K562 (cell line): ENCODE data around the gene CYLD.

Experiments used
- CEBPB ChIP-seq: fragments of 450-650 bp; IDR thresholded peaks from 2 replicates; pipeline ENCODE4 v1.6.1; 2016; ENCODE audit warnings: missing genetic modification characterization, missing compliant biosample characterization
- CTCF ChIP-seq, 3 experiments: IDR thresholded peaks in 2 of 3; conservative IDR thresholded peaks in 1 of 3; 2 replicates each; pipeline ENCODE4 v1.5.1; 2011 to 2012; ENCODE audit warnings: low read length in 3 of 3, mild to moderate bottlenecking in 3 of 3, control low read depth in 2 of 3, improper control_type of control experiment in 1 of 3, inconsistent platforms in 1 of 3, low read depth in 1 of 3, mixed read lengths in 1 of 3, moderate library complexity in 1 of 3; ENCODE audit not compliant: insufficient read depth in 2 of 3
- HDAC2 ChIP-seq: fragments of 450-650 bp; IDR thresholded peaks from 2 replicates; pipeline ENCODE4 v1.6.1; 2016; ENCODE audit warnings: mild to moderate bottlenecking
- MNT ChIP-seq, 2 experiments: fragments of 450-650 bp; conservative IDR thresholded peaks; 2 replicates each; pipeline ENCODE4 v1.6.1; 2017; ENCODE audit warnings: mild to moderate bottlenecking in 2 of 2, moderate library complexity in 2 of 2
- PCBP1 ChIP-seq: fragments of 200-400 bp; formaldehyde crosslinking; IDR thresholded peaks from 2 replicates; pipeline ENCODE4 v1.6.1; 2018; ENCODE audit warnings: mild to moderate bottlenecking, low read depth, low read length; ENCODE audit not compliant: poor library complexity, severe bottlenecking
- POLR2A ChIP-seq: fragments of 450-650 bp; conservative IDR thresholded peaks from 2 replicates; pipeline ENCODE4 v1.6.1; 2016
- PREB ChIP-seq: sonication (generic); formaldehyde crosslinking; IDR thresholded peaks from 2 replicates; pipeline ENCODE4 v1.8.1; 2023; ENCODE audit warnings: mild to moderate bottlenecking, missing genetic modification reagents
- SIRT6 ChIP-seq: IDR thresholded peaks from one replicate; pipeline ENCODE4 v1.6.1; 2012; ENCODE audit warnings: low read depth, mild to moderate bottlenecking, control low read depth, inconsistent platforms, low read length, moderate library complexity
- SPI1 ChIP-seq: IDR thresholded peaks from 2 replicates; pipeline ENCODE4 v1.6.1; 2011; ENCODE audit warnings: low read depth, low read length, control low read depth, borderline replicate concordance
- TAF7 ChIP-seq: fragments of 450-650 bp; IDR thresholded peaks from 2 replicates; pipeline ENCODE4 v1.6.1; 2016; ENCODE audit warnings: missing genetic modification characterization, missing compliant biosample characterization
- ZNF133 ChIP-seq: fragments of 250-450 bp; sonication (Bioruptor Pico); IDR thresholded peaks from 2 replicates; pipeline ENCODE4 v1.4.0; 2020; ENCODE audit warnings: mild to moderate bottlenecking
- ZNF224 ChIP-seq: sonication (generic); formaldehyde crosslinking; IDR thresholded peaks from 2 replicates; pipeline ENCODE4 v1.8.0; 2022; ENCODE audit warnings: mild to moderate bottlenecking, missing genetic modification reagents
- TF ChIP-seq, protein P1 (sequence below): fragments of 150-350 bp; IDR thresholded peaks from 2 replicates; pipeline ENCODE4 v1.6.1; 2014; ENCODE audit warnings: low read depth, mild to moderate bottlenecking, low read length, borderline replicate concordance

DNA sequence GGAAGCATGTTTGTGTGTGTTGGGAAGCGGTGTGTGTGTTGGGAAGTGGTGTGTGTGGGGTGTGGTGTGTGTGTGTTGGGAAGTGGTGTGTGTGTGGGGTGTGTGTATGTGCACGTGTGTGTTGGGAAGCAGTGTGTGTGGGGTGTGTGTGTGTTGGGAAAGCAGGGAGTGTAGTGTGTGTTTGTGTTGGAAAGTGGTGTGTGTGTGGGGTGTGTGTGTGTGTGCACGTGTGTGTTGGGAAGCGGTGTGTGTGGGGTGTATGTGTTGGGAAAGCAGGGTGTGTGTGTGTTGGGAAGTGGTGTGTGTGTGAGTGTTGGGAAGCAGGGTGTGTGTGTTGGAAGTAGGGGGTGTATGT lies 49.3 kb upstream of the CYLD start:
- TF ChIP-seq POLR2A (no peak), SIRT6 (no peak), CEBPB (tag) (no peak), CTCF (IDR thresholded peaks at IDR 0.05 in 2 of 3, conservative IDR thresholded peaks at IDR 0.05 in 1 of 3; ENCODE audit: insufficient read depth in 2 of 3, low read depth in 1 of 3, low read length in 3 of 3) (no peak), ZNF133 (CRISPR knock-in tag) (no peak), ZNF224 (CRISPR knock-in tag) (no peak), HDAC2 (no peak), PCBP1 (no peak), SPI1 (no peak), MNT (conservative IDR thresholded peaks at IDR 0.05) (no peak), TAF7 (tag) (no peak), PREB (CRISPR knock-in tag) (no peak)
- TF ChIP-seq, protein P1, sequence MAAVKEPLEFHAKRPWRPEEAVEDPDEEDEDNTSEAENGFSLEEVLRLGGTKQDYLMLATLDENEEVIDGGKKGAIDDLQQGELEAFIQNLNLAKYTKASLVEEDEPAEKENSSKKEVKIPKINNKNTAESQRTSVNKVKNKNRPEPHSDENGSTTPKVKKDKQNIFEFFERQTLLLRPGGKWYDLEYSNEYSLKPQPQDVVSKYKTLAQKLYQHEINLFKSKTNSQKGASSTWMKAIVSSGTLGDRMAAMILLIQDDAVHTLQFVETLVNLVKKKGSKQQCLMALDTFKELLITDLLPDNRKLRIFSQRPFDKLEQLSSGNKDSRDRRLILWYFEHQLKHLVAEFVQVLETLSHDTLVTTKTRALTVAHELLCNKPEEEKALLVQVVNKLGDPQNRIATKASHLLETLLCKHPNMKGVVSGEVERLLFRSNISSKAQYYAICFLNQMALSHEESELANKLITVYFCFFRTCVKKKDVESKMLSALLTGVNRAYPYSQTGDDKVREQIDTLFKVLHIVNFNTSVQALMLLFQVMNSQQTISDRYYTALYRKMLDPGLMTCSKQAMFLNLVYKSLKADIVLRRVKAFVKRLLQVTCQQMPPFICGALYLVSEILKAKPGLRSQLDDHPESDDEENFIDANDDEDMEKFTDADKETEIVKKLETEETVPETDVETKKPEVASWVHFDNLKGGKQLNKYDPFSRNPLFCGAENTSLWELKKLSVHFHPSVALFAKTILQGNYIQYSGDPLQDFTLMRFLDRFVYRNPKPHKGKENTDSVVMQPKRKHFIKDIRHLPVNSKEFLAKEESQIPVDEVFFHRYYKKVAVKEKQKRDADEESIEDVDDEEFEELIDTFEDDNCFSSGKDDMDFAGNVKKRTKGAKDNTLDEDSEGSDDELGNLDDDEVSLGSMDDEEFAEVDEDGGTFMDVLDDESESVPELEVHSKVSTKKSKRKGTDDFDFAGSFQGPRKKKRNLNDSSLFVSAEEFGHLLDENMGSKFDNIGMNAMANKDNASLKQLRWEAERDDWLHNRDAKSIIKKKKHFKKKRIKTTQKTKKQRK = no peak
